IMR-90 (cell line): Measurements from ENCODE around the gene CCZ1B.
"Not testable (repeated sequence)": the region's sequence is repeated elsewhere in the genome, so short reads cannot be mapped to it uniquely, and the experiment has no call there.

ENCODE experiments used
- CEBPB ChIP-seq: IDR thresholded peaks from 2 replicates; pipeline ENCODE4 v1.6.1; 2012; ENCODE audit warnings: low read depth, low read length, improper control_type of control experiment
- CHD1 ChIP-seq: IDR thresholded peaks from 2 replicates; pipeline ENCODE4 v1.6.1; 2012; ENCODE audit warnings: low read depth, low read length, improper control_type of control experiment
- MAZ ChIP-seq: IDR thresholded peaks from 2 replicates; pipeline ENCODE4 v1.6.1; 2012; ENCODE audit warnings: low read depth, mild to moderate bottlenecking, low read length, improper control_type of control experiment, moderate library complexity, borderline replicate concordance
- MXI1 ChIP-seq: IDR thresholded peaks from 2 replicates; pipeline ENCODE4 v1.6.1; 2012; ENCODE audit warnings: low read depth, mild to moderate bottlenecking, low read length, moderate library complexity, borderline replicate concordance
- NFE2L2 ChIP-seq: fragments of 150-350 bp; IDR thresholded peaks from 2 replicates; pipeline ENCODE4 v1.6.1; 2016; ENCODE audit warnings: low read depth, mild to moderate bottlenecking, low read length
- POLR2A ChIP-seq: IDR thresholded peaks from 2 replicates; pipeline ENCODE4 v1.6.1; 2012; ENCODE audit warnings: mild to moderate bottlenecking, low read depth, low read length
- RCOR1 ChIP-seq: IDR thresholded peaks from 2 replicates; pipeline ENCODE4 v1.6.1; 2012; ENCODE audit warnings: mild to moderate bottlenecking, low read length, improper control_type of control experiment; ENCODE audit not compliant: insufficient replicate concordance
- SMC3 ChIP-seq: fragments of 150-350 bp; IDR thresholded peaks from 2 replicates; pipeline ENCODE4 v1.6.1; 2016; ENCODE audit warnings: low read depth, mild to moderate bottlenecking, antibody characterized with exemption, low read length, moderate library complexity
- TF ChIP-seq, protein P1 (sequence below): conservative IDR thresholded peaks from 2 replicates; pipeline ENCODE4 v1.5.1; 2012; ENCODE audit warnings: mild to moderate bottlenecking, low read depth, low read length, improper control_type of control experiment
- TF ChIP-seq, protein P2 (sequence below): fragments of 150-350 bp; IDR thresholded peaks from 2 replicates; pipeline ENCODE4 v1.6.1; 2017; ENCODE audit warnings: mild to moderate bottlenecking, antibody characterized with exemption, low read length, low read depth

DNA sequence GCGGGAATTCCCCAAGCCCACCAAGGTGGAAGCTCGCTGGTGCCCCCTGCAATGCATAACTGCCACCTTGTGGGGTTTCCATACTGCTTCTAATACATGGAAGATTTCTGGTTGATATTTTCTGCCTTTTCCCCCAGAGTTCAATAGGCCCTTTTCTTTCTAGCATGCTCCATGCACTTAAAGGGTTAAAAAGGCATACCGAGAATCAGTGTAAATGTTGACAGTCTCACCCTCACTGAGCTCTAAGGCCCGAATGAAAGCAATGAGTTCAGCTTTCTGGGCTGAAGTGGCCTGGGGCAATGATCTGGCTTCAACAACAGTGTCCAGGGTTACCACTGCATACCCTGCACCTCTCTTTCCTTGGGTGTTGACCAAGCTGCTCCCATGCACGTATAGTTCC lies 17.0 kb upstream of the CCZ1B start:
- TF ChIP-seq, protein P1, sequence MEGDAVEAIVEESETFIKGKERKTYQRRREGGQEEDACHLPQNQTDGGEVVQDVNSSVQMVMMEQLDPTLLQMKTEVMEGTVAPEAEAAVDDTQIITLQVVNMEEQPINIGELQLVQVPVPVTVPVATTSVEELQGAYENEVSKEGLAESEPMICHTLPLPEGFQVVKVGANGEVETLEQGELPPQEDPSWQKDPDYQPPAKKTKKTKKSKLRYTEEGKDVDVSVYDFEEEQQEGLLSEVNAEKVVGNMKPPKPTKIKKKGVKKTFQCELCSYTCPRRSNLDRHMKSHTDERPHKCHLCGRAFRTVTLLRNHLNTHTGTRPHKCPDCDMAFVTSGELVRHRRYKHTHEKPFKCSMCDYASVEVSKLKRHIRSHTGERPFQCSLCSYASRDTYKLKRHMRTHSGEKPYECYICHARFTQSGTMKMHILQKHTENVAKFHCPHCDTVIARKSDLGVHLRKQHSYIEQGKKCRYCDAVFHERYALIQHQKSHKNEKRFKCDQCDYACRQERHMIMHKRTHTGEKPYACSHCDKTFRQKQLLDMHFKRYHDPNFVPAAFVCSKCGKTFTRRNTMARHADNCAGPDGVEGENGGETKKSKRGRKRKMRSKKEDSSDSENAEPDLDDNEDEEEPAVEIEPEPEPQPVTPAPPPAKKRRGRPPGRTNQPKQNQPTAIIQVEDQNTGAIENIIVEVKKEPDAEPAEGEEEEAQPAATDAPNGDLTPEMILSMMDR, result not testable (repeated sequence)
- not testable (repeated sequence) for TF ChIP-seq POLR2A, MXI1, SMC3, MAZ, CHD1, CEBPB, RCOR1, NFE2L2
- TF ChIP-seq, protein P2, sequence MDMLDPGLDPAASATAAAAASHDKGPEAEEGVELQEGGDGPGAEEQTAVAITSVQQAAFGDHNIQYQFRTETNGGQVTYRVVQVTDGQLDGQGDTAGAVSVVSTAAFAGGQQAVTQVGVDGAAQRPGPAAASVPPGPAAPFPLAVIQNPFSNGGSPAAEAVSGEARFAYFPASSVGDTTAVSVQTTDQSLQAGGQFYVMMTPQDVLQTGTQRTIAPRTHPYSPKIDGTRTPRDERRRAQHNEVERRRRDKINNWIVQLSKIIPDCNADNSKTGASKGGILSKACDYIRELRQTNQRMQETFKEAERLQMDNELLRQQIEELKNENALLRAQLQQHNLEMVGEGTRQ, result not testable (repeated sequence)
